ENCODE results near the gene FBXL13. TPM values are rescaled to one million over a fixed set of nuclear protein-coding genes. Genes with fewer than 3 reads are reported as not detected.

Gene FBXL13
- total and polyA plus RNA-seq, 2 experiments from 2014 or later: 0.24 to 0.43 TPM

GRCh38 chr7:102985176-102985783 lies 89.3 kb downstream of the FBXL13 start:
- TF ChIP-seq EZH2 (IDR thresholded peaks at IDR 0.05; ENCODE audit: insufficient read depth, poor library complexity, severe bottlenecking) (no peak), EZH2phosphoT487 (IDR thresholded peaks at IDR 0.05; ENCODE audit: insufficient read depth, low read depth) (no peak)
- no peak for DNase-seq
- no peak overlapping the region for H3K4me2 ChIP-seq (ENCODE audit: unreplicated experiment)
- H2AFZ ChIP-seq: no peak overlapping the region
- no peak overlapping the region for H3K27ac ChIP-seq
- no peaks in the 10 kb centered on the region for H3K9me3 ChIP-seq (ENCODE audit: low read depth)
- H3K36me3 ChIP-seq (ENCODE audit: low read depth): no peaks in the 10 kb centered on the region
- H3F3A ChIP-seq (ENCODE audit: insufficient read depth): 0 out of 2 replicates have a peak, but pooled peaks cover 4% of the 10 kb centered on the region
- no peak overlapping the region for H3K9ac ChIP-seq
- H3K27me3 ChIP-seq (replicated peaks; ENCODE audit: insufficient read depth): no peaks in the 10 kb centered on the region
- peaks cover 11% of the 10 kb centered on the region; the same call in 1 of the 2 replicates for H3K4me1 ChIP-seq (ENCODE audit: insufficient read depth)
- no peaks in the 10 kb centered on the region for H3K79me2 ChIP-seq (ENCODE audit: insufficient read depth)
- in situ Hi-C loops (cut with MboI): no loop called here
- no peak overlapping the region for H3K4me3 ChIP-seq
- H4K20me1 ChIP-seq (ENCODE audit: insufficient read depth): no peaks in the 10 kb centered on the region
- H3K9me2 ChIP-seq (ENCODE audit: insufficient read depth): no peaks in the 10 kb centered on the region

GRCh38 chr7:102983602-102984001 lies 91.0 kb downstream of the FBXL13 start:
- H3K79me2 ChIP-seq (ENCODE audit: insufficient read depth): no peaks in the 10 kb centered on the region
- WGBS, 2 experiments (ENCODE audit: low coverage in 1 of 2, low lambda C conversion rate in 2 of 2, missing lambda C conversion rate in 2 of 2): 60 to 61% methylated on average over 7 of the region's 7 CpGs
- H2AFZ ChIP-seq: no peak overlapping the region
- peaks cover 7% of the 10 kb centered on the region; the same call in 1 of the 2 replicates for H3K4me1 ChIP-seq (ENCODE audit: insufficient read depth)
- no peak overlapping the region for H3K9ac ChIP-seq
- H3K36me3 ChIP-seq (ENCODE audit: low read depth): no peaks in the 10 kb centered on the region
- no peak overlapping the region for H3K4me2 ChIP-seq (ENCODE audit: unreplicated experiment)
- no peak overlapping the region for H3K4me3 ChIP-seq
- H3K27me3 ChIP-seq (replicated peaks; ENCODE audit: insufficient read depth): no peaks in the 10 kb centered on the region
- no peak for TF ChIP-seq EZH2 (IDR thresholded peaks at IDR 0.05; ENCODE audit: insufficient read depth, poor library complexity, severe bottlenecking)
- TF ChIP-seq EZH2phosphoT487 (IDR thresholded peaks at IDR 0.05; ENCODE audit: insufficient read depth, low read depth): no peak
- in situ Hi-C loops (cut with MboI): no loop called here
- 0 out of 2 replicates have a peak, but pooled peaks cover 4% of the 10 kb centered on the region for H3F3A ChIP-seq (ENCODE audit: insufficient read depth)
- H4K20me1 ChIP-seq (ENCODE audit: insufficient read depth): no peaks in the 10 kb centered on the region
- H3K27ac ChIP-seq: no peak overlapping the region
- no peaks in the 10 kb centered on the region for H3K9me3 ChIP-seq (ENCODE audit: low read depth)
- DNase-seq: no peak
- no peaks in the 10 kb centered on the region for H3K9me2 ChIP-seq (ENCODE audit: insufficient read depth)

- no peak for TF ChIP-seq EZH2phosphoT487 (IDR thresholded peaks at IDR 0.05; ENCODE audit: insufficient read depth, low read depth)
- no peak for TF ChIP-seq EZH2 (IDR thresholded peaks at IDR 0.05; ENCODE audit: insufficient read depth, poor library complexity, severe bottlenecking)
- Histone ChIP-seq H3K27me3 (replicated peaks; ENCODE audit: insufficient read depth) (no peaks in the 10 kb centered on the region), H3K4me2 (ENCODE audit: unreplicated experiment) (no peak overlapping the region), H4K20me1 (ENCODE audit: insufficient read depth) (no peaks in the 10 kb centered on the region), H3K79me2 (ENCODE audit: insufficient read depth) (no peaks in the 10 kb centered on the region), H3K9me3 (ENCODE audit: low read depth) (no peaks in the 10 kb centered on the region), H3K4me3 (no peak overlapping the region), H3F3A (ENCODE audit: insufficient read depth) (0 out of 2 replicates have a peak, but pooled peaks cover 4% of the 10 kb centered on the region), H2AFZ (no peak overlapping the region), H3K9me2 (ENCODE audit: insufficient read depth) (no peaks in the 10 kb centered on the region), H3K27ac (no peak overlapping the region), H3K9ac (no peak overlapping the region), H3K4me1 (ENCODE audit: insufficient read depth) (peaks cover 9% of the 10 kb centered on the region; the same call in 1 of the 2 replicates), H3K36me3 (ENCODE audit: low read depth) (no peaks in the 10 kb centered on the region)
- no peak for DNase-seq
- in situ Hi-C loops (cut with MboI): no loop called here
- WGBS, 2 experiments (ENCODE audit: low coverage in 1 of 2, low lambda C conversion rate in 2 of 2, missing lambda C conversion rate in 2 of 2): 42 to 57% methylated on average over 1 of the region's 1 CpG
Observed at GRCh38 chr7:102982235-102982634, 92.4 kb downstream of the FBXL13 start.

- WGBS, 2 experiments (ENCODE audit: low coverage in 1 of 2, low lambda C conversion rate in 2 of 2, missing lambda C conversion rate in 2 of 2): 92 to 94% methylated on average over 2 of the region's 2 CpGs
- Histone ChIP-seq H3K9ac (no peak overlapping the region), H3K27me3 (replicated peaks; ENCODE audit: insufficient read depth) (no peaks in the 10 kb centered on the region), H3K4me2 (ENCODE audit: unreplicated experiment) (no peak overlapping the region), H3K79me2 (ENCODE audit: insufficient read depth) (no peaks in the 10 kb centered on the region), H3K36me3 (ENCODE audit: low read depth) (no peaks in the 10 kb centered on the region), H4K20me1 (ENCODE audit: insufficient read depth) (no peaks in the 10 kb centered on the region), H3K4me1 (ENCODE audit: insufficient read depth) (peaks cover 9% of the 10 kb centered on the region; the same call in 1 of the 2 replicates), H3K27ac (no peak overlapping the region), H2AFZ (no peak overlapping the region), H3K4me3 (no peak overlapping the region), H3K9me3 (ENCODE audit: low read depth) (no peaks in the 10 kb centered on the region), H3F3A (ENCODE audit: insufficient read depth) (0 out of 2 replicates have a peak, but pooled peaks cover 4% of the 10 kb centered on the region), H3K9me2 (ENCODE audit: insufficient read depth) (no peaks in the 10 kb centered on the region)
- in situ Hi-C loops (cut with MboI): no loop called here
- TF ChIP-seq EZH2phosphoT487 (IDR thresholded peaks at IDR 0.05; ENCODE audit: insufficient read depth, low read depth) (no peak), EZH2 (IDR thresholded peaks at IDR 0.05; ENCODE audit: insufficient read depth, poor library complexity, severe bottlenecking) (no peak)
- no peak for DNase-seq
Observed at GRCh38 chr7:102981451-102981850, 93.1 kb downstream of the FBXL13 start.

Measured in GM23248 (cell line).